ENCODE measurements around the gene NDUFAB1.

GRCh38 chr16:23581764-23582163 lies 14.4 kb downstream of the NDUFAB1 start:
- TF ChIP-seq CTCF (IDR thresholded peaks at IDR 0.05) = no peak
- TF ChIP-seq POLR2A (IDR thresholded peaks at IDR 0.05; ENCODE audit: low read depth) = no peak
- no peak for TF ChIP-seq EP300 (IDR thresholded peaks at IDR 0.05)
- no peak for TF ChIP-seq POLR2AphosphoS5 (IDR thresholded peaks at IDR 0.05)
